ENCODE measurements around the gene ARAP2. TPM values are rescaled to one million over a fixed set of nuclear protein-coding genes. Genes with fewer than 3 reads are reported as not detected.

Gene ARAP2
- total and polyA plus RNA-seq, 9 of the 15 experiments (the other 6 are each of a cell fraction or from before 2014, with no cell fraction given): 0.03 to 0.35 (median 0.11) TPM; not detected in 4

DNA sequence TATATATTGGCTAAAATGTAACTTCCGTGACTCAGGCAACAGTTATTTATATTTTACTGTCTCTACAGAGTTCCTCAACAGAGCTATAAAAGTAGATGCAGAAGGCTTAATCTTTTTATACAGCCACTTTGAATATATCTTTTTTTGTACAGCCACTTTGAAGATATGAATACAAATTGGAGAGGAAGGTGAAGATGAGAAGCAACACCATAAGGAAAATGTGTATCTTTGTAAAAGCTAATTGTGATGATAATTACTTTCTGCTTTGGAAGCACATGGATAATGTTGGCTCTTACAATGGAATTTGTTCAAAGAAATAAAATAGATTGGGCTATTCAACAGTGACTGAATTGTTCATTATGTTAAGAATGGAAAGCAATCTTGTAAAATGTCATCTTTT lies 205.8 kb downstream of the ARAP2 start (continued):
- TF ChIP-seq RBM25 (IDR thresholded peaks at IDR 0.05; ENCODE audit: low read depth, low read length, severe bottlenecking) (no peak), ZEB2 (IDR thresholded peaks at IDR 0.05) (no peak), POLR2B (IDR thresholded peaks at IDR 0.05; ENCODE audit: low read depth, partially characterized antibody) (no peak), RHOXF2B (CRISPR knock-in tag; conservative IDR thresholded peaks at IDR 0.05) (no peak)

DNA sequence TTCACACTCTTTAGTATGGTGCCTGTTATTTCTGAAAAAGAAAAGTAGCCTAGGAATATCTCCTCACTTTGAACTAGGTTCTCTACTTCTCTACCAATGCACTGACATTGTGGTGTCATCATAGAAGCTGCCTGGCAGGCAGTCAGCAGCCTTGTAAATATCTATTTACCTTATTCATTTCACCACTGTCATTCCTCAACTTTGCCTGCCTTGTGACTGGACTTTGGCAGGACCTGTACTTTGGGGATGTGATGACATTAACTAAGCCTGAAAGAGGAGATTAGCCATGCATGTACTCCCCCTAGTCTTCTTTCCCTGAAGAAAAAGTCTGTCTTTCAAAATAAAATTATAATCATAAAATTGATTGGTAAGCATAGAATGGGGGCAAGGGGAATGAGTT lies 207.2 kb downstream of the ARAP2 start:
- H3K9me1 ChIP-seq (ENCODE audit: control insufficient read depth, insufficient read depth, low read length): no peaks in the 10 kb centered on the region
- no peak for TF ChIP-seq ZBTB8A (IDR thresholded peaks at IDR 0.05; ENCODE audit: partially characterized antibody)
- TF ChIP-seq ZNF41 (CRISPR knock-in tag; conservative IDR thresholded peaks at IDR 0.05): no peak
- TF ChIP-seq GATAD2A (IDR thresholded peaks at IDR 0.05): no peak
- H3K4me3 ChIP-seq: no peak overlapping the region
- no peak overlapping the region for H3K4me2 ChIP-seq (ENCODE audit: insufficient read depth, low read length)
- no TSS peak for BruUV-seq (replicated peaks)
- intact Hi-C loops (cut with micrococcal nuclease): no loop called here
- no peaks in the 10 kb centered on the region for H3K27me3 ChIP-seq (ENCODE audit: control insufficient read depth in 2 of 2, insufficient read depth in 2 of 2, low read length in 2 of 2)
- FAIRE-seq (no peak), DNase-seq (ENCODE audit: extremely low read depth in 1 of 4, low spot score in 3 of 4) (no peak), ATAC-seq (no peak)
- no peak overlapping the region for H3K9ac ChIP-seq (ENCODE audit: insufficient read depth in 1 of 2, low read depth in 2 of 2, low read length in 2 of 2)
- H4K20me1 ChIP-seq (replicated peaks; ENCODE audit: control insufficient read depth, insufficient read depth, low read length): no peaks in the 10 kb centered on the region
- ChIA-PET POLR2A (no interaction called here), CTCF (ENCODE audit: low intra/inter-chr PET ratio) (no interaction called here)
- peaks cover 1% of the 10 kb centered on the region; the same call in 1 of the 2 replicates for H3K9me3 ChIP-seq (replicated peaks; ENCODE audit: control insufficient read depth, insufficient read depth, low read depth, low read length)
- H2AFZ ChIP-seq (ENCODE audit: low read depth, low read length): no peak overlapping the region
- H3K36me3 ChIP-seq (ENCODE audit: control insufficient read depth, insufficient read depth, low read length): no peaks in the 10 kb centered on the region
- H3K79me2 ChIP-seq (ENCODE audit: control insufficient read depth, insufficient read depth, low read length): no peaks in the 10 kb centered on the region
- in situ Hi-C loops (cut with MboI): no loop called here
- H3K27ac ChIP-seq (ENCODE audit: extremely low read depth, low read depth, low read length): no peak overlapping the region
- H3K4me1 ChIP-seq (replicated peaks in 1 of 2; ENCODE audit: control insufficient read depth in 2 of 2, insufficient read depth in 2 of 2, low read length in 2 of 2): no peaks in the 10 kb centered on the region

- no peak overlapping the region for H2AFZ ChIP-seq (ENCODE audit: low read depth, low read length)
- H3K4me1 ChIP-seq (replicated peaks in 1 of 2; ENCODE audit: control insufficient read depth in 2 of 2, insufficient read depth in 2 of 2, low read length in 2 of 2): no peaks in the 10 kb centered on the region
- no peak for DNase-seq (ENCODE audit: extremely low read depth in 1 of 4, low spot score in 3 of 4)
- no TSS peak for BruUV-seq (replicated peaks)
- POLR2A ChIA-PET: no interaction called here
- H3K79me2 ChIP-seq (ENCODE audit: control insufficient read depth, insufficient read depth, low read length): no peaks in the 10 kb centered on the region
- no peak overlapping the region for H3K27ac ChIP-seq (ENCODE audit: extremely low read depth, low read depth, low read length)
- H3K36me3 ChIP-seq (ENCODE audit: control insufficient read depth, insufficient read depth, low read length): no peaks in the 10 kb centered on the region
- no peak overlapping the region for H3K4me3 ChIP-seq
- no peaks in the 10 kb centered on the region for H3K9me1 ChIP-seq (ENCODE audit: control insufficient read depth, insufficient read depth, low read length)
- H3K9me3 ChIP-seq (replicated peaks; ENCODE audit: control insufficient read depth, insufficient read depth, low read depth, low read length): no peaks in the 10 kb centered on the region
- in situ Hi-C loops (cut with MboI): no loop called here
- no peaks in the 10 kb centered on the region for H4K20me1 ChIP-seq (replicated peaks; ENCODE audit: control insufficient read depth, insufficient read depth, low read length)
- H3K9ac ChIP-seq (ENCODE audit: insufficient read depth in 1 of 2, low read depth in 2 of 2, low read length in 2 of 2): no peak overlapping the region
- intact Hi-C loops (cut with micrococcal nuclease): no loop called here
- no peaks in the 10 kb centered on the region for H3K27me3 ChIP-seq (ENCODE audit: control insufficient read depth in 2 of 2, insufficient read depth in 2 of 2, low read length in 2 of 2)
- no peak for FAIRE-seq
- no peak for ATAC-seq
- no peak overlapping the region for H3K4me2 ChIP-seq (ENCODE audit: insufficient read depth, low read length)
- CTCF ChIA-PET (ENCODE audit: low intra/inter-chr PET ratio): no interaction called here
- TF ChIP-seq ZNF785 (CRISPR knock-in tag; IDR thresholded peaks at IDR 0.05): no peak
- TF ChIP-seq RAD51 (IDR thresholded peaks at IDR 0.05; ENCODE audit: borderline replicate concordance, low read depth): no peak
- no peak for TF ChIP-seq PPARD (CRISPR knock-in tag; IDR thresholded peaks at IDR 0.05)
- TF ChIP-seq ZBTB1 (CRISPR knock-in tag; IDR thresholded peaks at IDR 0.05; ENCODE audit: borderline replicate concordance, low read depth): no peak
- TF ChIP-seq, protein P1, sequence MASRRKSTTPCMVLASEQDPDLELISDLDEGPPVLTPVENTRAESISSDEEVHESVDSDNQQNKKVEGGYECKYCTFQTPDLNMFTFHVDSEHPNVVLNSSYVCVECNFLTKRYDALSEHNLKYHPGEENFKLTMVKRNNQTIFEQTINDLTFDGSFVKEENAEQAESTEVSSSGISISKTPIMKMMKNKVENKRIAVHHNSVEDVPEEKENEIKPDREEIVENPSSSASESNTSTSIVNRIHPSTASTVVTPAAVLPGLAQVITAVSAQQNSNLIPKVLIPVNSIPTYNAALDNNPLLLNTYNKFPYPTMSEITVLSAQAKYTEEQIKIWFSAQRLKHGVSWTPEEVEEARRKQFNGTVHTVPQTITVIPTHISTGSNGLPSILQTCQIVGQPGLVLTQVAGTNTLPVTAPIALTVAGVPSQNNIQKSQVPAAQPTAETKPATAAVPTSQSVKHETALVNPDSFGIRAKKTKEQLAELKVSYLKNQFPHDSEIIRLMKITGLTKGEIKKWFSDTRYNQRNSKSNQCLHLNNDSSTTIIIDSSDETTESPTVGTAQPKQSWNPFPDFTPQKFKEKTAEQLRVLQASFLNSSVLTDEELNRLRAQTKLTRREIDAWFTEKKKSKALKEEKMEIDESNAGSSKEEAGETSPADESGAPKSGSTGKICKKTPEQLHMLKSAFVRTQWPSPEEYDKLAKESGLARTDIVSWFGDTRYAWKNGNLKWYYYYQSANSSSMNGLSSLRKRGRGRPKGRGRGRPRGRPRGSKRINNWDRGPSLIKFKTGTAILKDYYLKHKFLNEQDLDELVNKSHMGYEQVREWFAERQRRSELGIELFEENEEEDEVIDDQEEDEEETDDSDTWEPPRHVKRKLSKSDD (conservative IDR thresholded peaks at IDR 0.05; ENCODE audit: low read length): no peak
- TF ChIP-seq SREBF2 (CRISPR knock-in tag; IDR thresholded peaks at IDR 0.05): no peak
- no peak for TF ChIP-seq RB1 (IDR thresholded peaks at IDR 0.05; ENCODE audit: low read depth)
Observed at GRCh38 chr4:36029951-36030350, 214.4 kb downstream of the ARAP2 start.
